WTC11 (cell line): Measurements from ENCODE around the gene FAR1. TPM values are rescaled to one million over a fixed set of nuclear protein-coding genes. Genes with fewer than 3 reads are reported as not detected.
A peak's percentile ranks its signal among the peaks of the same experiment; 100 is the strongest.

Source experiments
- ATAC-seq: fragments of 200-7000 bp; cut with Tn5 transposase; 2 replicates; pipeline ENCODE4 v1.10.0; 2021; ENCODE audit warnings: mild to moderate bottlenecking, moderate library complexity
- CTCF ChIA-PET: fragments of 300-600 bp; sonication (Branson Sonifier 250); formaldehyde crosslinking; loops from one replicate; lab custom pipeline; 2021; ENCODE audit warnings: antibody characterized with exemption; lab: Charles Lee
- POLR2A ChIA-PET: fragments of 350-600 bp; sonication (Branson Sonifier 250); formaldehyde crosslinking; loops from one replicate; lab custom pipeline; 2021; ENCODE audit warnings: antibody characterized with exemption; lab: Charles Lee
- DNase-seq: peaks from one replicate; pipeline ENCODE4 v3.0.0; 2021; ENCODE audit warnings: low spot score
- H3K27ac Mint-ChIP-seq: 2 replicates; pipeline ENCODE4 v1.8.0; 2021; ENCODE audit warnings: mixed read lengths
- H3K27me3 Mint-ChIP-seq: 2 replicates; pipeline ENCODE4 v1.8.0; 2021; ENCODE audit warnings: low read depth, mild to moderate bottlenecking, moderate library complexity, mixed read lengths
- H3K36me3 Mint-ChIP-seq: 2 replicates; pipeline ENCODE4 v1.8.0; 2021; ENCODE audit warnings: mixed read lengths
- H3K4me1 Mint-ChIP-seq: 2 replicates; pipeline ENCODE4 v1.8.0; 2022; ENCODE audit warnings: mixed read lengths
- H3K4me3 Mint-ChIP-seq: 2 replicates; pipeline ENCODE4 v1.8.0; 2021; ENCODE audit warnings: mild to moderate bottlenecking, moderate library complexity, mixed read lengths
- H3K9me3 Mint-ChIP-seq: 2 replicates; pipeline ENCODE4 v1.8.0; 2021; ENCODE audit warnings: mixed read lengths
- ATF1 ChIP-seq: sonication (generic); formaldehyde crosslinking; IDR thresholded peaks from 2 replicates; pipeline ENCODE4 v1.8.1; 2023; ENCODE audit warnings: mild to moderate bottlenecking, moderate library complexity, missing genetic modification reagents
- CREB1 ChIP-seq: sonication (generic); formaldehyde crosslinking; IDR thresholded peaks from 2 replicates; pipeline ENCODE4 v1.8.0; 2023; ENCODE audit warnings: mild to moderate bottlenecking, missing genetic modification reagents
- EMX1 ChIP-seq: fragments of 250-450 bp; sonication (Bioruptor Pico); IDR thresholded peaks from 2 replicates; pipeline ENCODE4 v1.8.0; 2021; ENCODE audit warnings: mild to moderate bottlenecking
- ETV6 ChIP-seq: sonication (generic); formaldehyde crosslinking; IDR thresholded peaks from 2 replicates; pipeline ENCODE4 v1.8.1; 2022; ENCODE audit warnings: mild to moderate bottlenecking, missing genetic modification reagents
- GRHL2 ChIP-seq: fragments of 250-450 bp; sonication (Bioruptor Pico); IDR thresholded peaks from 2 replicates; pipeline ENCODE4 v1.8.0; 2022; ENCODE audit warnings: mild to moderate bottlenecking, moderate library complexity; ENCODE audit not compliant: insufficient replicate concordance, severe bottlenecking
- JUN ChIP-seq: sonication (generic); formaldehyde crosslinking; IDR thresholded peaks from 2 replicates; pipeline ENCODE4 v1.8.0; 2023; ENCODE audit warnings: mild to moderate bottlenecking, missing genetic modification reagents
- MYBL2 ChIP-seq: sonication (generic); formaldehyde crosslinking; IDR thresholded peaks from 2 replicates; pipeline ENCODE4 v1.8.1; 2023; ENCODE audit warnings: mild to moderate bottlenecking, moderate library complexity, missing genetic modification reagents
- SMAD4 ChIP-seq: sonication (generic); formaldehyde crosslinking; IDR thresholded peaks from 2 replicates; pipeline ENCODE4 v1.8.0; 2022; ENCODE audit warnings: mild to moderate bottlenecking, missing genetic modification reagents
- ZNF138 ChIP-seq: sonication (generic); formaldehyde crosslinking; conservative IDR thresholded peaks from 2 replicates; pipeline ENCODE4 v1.8.1; 2022; ENCODE audit warnings: mild to moderate bottlenecking, moderate library complexity, missing genetic modification reagents
- ZNF416 ChIP-seq: fragments of 250-450 bp; sonication (Bioruptor Pico); IDR thresholded peaks from 2 replicates; pipeline ENCODE4 v1.9.0; 2021; ENCODE audit warnings: mild to moderate bottlenecking, inconsistent platforms
- total RNA-seq: library from RNA; stranded (reverse); gene quantifications from 3 replicates; pipeline ENCODE4 v1.2.3, GENCODE V29; 2021
- TF ChIP-seq, protein P1 (sequence below): sonication (generic); formaldehyde crosslinking; IDR thresholded peaks from 2 replicates; pipeline ENCODE4 v1.8.0; 2023; ENCODE audit warnings: mild to moderate bottlenecking, missing genetic modification reagents
- TF ChIP-seq, protein P2 (sequence below): sonication (generic); formaldehyde crosslinking; conservative IDR thresholded peaks from 2 replicates; pipeline ENCODE4 v1.8.1; 2022; ENCODE audit warnings: mild to moderate bottlenecking, missing genetic modification reagents
- TF ChIP-seq, protein P3 (sequence below): sonication (generic); formaldehyde crosslinking; IDR thresholded peaks from 2 replicates; pipeline ENCODE4 v1.8.0; 2023; ENCODE audit warnings: missing genetic modification reagents, mild to moderate bottlenecking, borderline replicate concordance
- TF ChIP-seq, protein P4 (sequence below): fragments of 200-600 bp; IDR thresholded peaks from 2 replicates; pipeline ENCODE4 v1.8.0; 2022; ENCODE audit warnings: antibody characterized with exemption
- TF ChIP-seq, protein P5 (sequence below): sonication (generic); formaldehyde crosslinking; IDR thresholded peaks from 2 replicates; pipeline ENCODE4 v1.8.0; 2022; ENCODE audit warnings: mild to moderate bottlenecking, missing genetic modification reagents

Gene FAR1
- total RNA-seq, 1 experiment from 2014 or later: 63.9 TPM

DNA sequence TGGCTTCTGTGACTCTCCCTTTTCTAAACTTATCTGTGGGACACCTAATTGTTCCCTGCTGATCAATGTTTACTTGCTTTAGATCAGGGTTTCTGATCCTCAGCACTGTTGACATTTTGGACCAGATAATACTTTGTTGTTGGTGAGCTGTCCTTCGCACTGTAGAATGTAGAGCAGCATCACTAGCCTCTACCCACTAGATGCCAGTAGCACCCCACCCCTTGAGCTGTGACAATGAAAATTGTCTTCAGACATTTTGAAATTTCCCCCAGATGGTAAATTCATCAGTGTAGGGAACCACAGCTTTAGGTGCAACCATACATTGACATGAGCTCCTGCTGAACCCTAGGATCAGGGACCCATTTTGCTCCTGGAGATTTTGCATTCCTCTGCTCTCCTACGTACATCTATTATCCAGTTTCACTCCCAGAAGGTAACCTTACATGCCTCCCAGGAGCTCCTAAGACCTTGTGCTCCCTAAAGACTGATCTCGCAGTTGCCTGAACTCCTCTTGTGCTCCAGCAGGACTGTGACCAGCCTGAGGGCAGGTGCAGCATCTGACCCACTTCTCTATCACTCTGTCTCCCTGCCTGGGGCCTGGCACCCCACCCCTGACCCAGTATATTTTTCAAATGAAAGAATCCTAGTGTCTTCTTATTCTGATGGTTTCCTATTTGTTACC, 107.8 kb downstream of the FAR1 start:
- H3K27me3 Mint-ChIP-seq: no peaks in the 10 kb centered on the region; the same call in 1 of the 2 replicates
- no peak overlapping the region for H3K4me3 Mint-ChIP-seq
- TF ChIP-seq ETV6 (CRISPR knock-in tag): no peak
- TF ChIP-seq SMAD4 (CRISPR knock-in tag): no peak
- no peak for TF ChIP-seq ZNF416 (CRISPR knock-in tag)
- TF ChIP-seq MYBL2 (CRISPR knock-in tag): no peak
- TF ChIP-seq CREB1 (CRISPR knock-in tag): no peak
- TF ChIP-seq, protein P1, sequence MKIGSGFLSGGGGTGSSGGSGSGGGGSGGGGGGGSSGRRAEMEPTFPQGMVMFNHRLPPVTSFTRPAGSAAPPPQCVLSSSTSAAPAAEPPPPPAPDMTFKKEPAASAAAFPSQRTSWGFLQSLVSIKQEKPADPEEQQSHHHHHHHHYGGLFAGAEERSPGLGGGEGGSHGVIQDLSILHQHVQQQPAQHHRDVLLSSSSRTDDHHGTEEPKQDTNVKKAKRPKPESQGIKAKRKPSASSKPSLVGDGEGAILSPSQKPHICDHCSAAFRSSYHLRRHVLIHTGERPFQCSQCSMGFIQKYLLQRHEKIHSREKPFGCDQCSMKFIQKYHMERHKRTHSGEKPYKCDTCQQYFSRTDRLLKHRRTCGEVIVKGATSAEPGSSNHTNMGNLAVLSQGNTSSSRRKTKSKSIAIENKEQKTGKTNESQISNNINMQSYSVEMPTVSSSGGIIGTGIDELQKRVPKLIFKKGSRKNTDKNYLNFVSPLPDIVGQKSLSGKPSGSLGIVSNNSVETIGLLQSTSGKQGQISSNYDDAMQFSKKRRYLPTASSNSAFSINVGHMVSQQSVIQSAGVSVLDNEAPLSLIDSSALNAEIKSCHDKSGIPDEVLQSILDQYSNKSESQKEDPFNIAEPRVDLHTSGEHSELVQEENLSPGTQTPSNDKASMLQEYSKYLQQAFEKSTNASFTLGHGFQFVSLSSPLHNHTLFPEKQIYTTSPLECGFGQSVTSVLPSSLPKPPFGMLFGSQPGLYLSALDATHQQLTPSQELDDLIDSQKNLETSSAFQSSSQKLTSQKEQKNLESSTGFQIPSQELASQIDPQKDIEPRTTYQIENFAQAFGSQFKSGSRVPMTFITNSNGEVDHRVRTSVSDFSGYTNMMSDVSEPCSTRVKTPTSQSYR (CRISPR knock-in tag): no peak
- no peak for TF ChIP-seq JUN
- TF ChIP-seq, protein P2, sequence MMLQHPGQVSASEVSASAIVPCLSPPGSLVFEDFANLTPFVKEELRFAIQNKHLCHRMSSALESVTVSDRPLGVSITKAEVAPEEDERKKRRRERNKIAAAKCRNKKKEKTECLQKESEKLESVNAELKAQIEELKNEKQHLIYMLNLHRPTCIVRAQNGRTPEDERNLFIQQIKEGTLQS (CRISPR knock-in tag): no peak
- TF ChIP-seq ATF1 (CRISPR knock-in tag): no peak
- TF ChIP-seq, protein P3, sequence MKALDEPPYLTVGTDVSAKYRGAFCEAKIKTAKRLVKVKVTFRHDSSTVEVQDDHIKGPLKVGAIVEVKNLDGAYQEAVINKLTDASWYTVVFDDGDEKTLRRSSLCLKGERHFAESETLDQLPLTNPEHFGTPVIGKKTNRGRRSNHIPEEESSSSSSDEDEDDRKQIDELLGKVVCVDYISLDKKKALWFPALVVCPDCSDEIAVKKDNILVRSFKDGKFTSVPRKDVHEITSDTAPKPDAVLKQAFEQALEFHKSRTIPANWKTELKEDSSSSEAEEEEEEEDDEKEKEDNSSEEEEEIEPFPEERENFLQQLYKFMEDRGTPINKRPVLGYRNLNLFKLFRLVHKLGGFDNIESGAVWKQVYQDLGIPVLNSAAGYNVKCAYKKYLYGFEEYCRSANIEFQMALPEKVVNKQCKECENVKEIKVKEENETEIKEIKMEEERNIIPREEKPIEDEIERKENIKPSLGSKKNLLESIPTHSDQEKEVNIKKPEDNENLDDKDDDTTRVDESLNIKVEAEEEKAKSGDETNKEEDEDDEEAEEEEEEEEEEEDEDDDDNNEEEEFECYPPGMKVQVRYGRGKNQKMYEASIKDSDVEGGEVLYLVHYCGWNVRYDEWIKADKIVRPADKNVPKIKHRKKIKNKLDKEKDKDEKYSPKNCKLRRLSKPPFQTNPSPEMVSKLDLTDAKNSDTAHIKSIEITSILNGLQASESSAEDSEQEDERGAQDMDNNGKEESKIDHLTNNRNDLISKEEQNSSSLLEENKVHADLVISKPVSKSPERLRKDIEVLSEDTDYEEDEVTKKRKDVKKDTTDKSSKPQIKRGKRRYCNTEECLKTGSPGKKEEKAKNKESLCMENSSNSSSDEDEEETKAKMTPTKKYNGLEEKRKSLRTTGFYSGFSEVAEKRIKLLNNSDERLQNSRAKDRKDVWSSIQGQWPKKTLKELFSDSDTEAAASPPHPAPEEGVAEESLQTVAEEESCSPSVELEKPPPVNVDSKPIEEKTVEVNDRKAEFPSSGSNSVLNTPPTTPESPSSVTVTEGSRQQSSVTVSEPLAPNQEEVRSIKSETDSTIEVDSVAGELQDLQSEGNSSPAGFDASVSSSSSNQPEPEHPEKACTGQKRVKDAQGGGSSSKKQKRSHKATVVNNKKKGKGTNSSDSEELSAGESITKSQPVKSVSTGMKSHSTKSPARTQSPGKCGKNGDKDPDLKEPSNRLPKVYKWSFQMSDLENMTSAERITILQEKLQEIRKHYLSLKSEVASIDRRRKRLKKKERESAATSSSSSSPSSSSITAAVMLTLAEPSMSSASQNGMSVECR (CRISPR knock-in tag): no peak
- no peak for TF ChIP-seq ZNF138
- no peak for TF ChIP-seq GRHL2
- TF ChIP-seq EMX1: no peak
- TF ChIP-seq, protein P4, sequence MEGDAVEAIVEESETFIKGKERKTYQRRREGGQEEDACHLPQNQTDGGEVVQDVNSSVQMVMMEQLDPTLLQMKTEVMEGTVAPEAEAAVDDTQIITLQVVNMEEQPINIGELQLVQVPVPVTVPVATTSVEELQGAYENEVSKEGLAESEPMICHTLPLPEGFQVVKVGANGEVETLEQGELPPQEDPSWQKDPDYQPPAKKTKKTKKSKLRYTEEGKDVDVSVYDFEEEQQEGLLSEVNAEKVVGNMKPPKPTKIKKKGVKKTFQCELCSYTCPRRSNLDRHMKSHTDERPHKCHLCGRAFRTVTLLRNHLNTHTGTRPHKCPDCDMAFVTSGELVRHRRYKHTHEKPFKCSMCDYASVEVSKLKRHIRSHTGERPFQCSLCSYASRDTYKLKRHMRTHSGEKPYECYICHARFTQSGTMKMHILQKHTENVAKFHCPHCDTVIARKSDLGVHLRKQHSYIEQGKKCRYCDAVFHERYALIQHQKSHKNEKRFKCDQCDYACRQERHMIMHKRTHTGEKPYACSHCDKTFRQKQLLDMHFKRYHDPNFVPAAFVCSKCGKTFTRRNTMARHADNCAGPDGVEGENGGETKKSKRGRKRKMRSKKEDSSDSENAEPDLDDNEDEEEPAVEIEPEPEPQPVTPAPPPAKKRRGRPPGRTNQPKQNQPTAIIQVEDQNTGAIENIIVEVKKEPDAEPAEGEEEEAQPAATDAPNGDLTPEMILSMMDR: no peak; the same call in 1 of the 2 replicates
- POLR2A ChIA-PET: no interaction called here
- ATAC-seq (peak; percentile 61), DNase-seq (no peak)
- H3K4me1 Mint-ChIP-seq: peaks cover 37% of the 10 kb centered on the region
- H3K36me3 Mint-ChIP-seq: no peaks in the 10 kb centered on the region
- H3K27ac Mint-ChIP-seq: no peak overlapping the region
- no peaks in the 10 kb centered on the region for H3K9me3 Mint-ChIP-seq
- CTCF ChIA-PET: interaction anchor here (0.6 to 2.2 kb wide), 14 partner anchors 13 to 679 kb away, joined by 3 to 19 read pairs (median 5); partner anchors contain the start of gene SPON1

DNA sequence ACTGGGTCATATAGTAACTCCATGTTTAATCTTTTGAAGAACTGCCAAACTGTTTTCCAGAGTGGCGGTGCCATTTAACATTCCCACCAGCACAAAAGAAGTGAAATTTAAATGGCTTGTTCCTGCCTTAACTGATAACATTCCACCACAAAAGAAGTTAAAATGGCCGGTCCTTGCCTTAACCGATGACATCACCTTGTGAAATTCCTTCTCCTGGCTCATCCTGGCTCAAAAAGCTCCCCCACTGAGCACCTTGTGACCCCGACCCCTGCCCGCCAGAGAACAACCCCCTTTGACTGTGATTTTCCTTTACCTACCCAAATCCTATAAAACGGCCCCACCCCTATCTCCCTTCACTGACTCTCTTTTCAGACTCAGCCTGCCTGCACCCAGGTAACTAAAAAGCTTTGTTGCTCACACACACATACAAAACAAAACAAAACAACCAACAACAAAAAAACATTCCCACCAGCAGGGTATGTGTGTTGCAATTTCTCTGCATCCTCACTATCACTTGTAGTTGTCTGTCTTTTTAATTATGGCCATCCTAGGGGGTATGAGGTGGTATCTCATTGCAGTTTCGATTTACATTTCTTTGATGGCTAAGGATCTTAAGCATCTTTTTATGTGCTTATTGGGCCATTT, 109.0 kb downstream of the FAR1 start:
- ATAC-seq (peak; percentile 36; the same call in 1 of the 2 replicates), DNase-seq (peak; percentile 46)
- H3K36me3 Mint-ChIP-seq: no peaks in the 10 kb centered on the region
- CTCF ChIA-PET: interaction anchor here (0.7 to 2.2 kb wide), 3 partner anchors 179 to 470 kb away, joined by 3 to 5 read pairs (median 4); partner anchors contain the start of gene SPON1
- no peak for TF ChIP-seq ZNF416 (CRISPR knock-in tag)
- TF ChIP-seq, protein P5, sequence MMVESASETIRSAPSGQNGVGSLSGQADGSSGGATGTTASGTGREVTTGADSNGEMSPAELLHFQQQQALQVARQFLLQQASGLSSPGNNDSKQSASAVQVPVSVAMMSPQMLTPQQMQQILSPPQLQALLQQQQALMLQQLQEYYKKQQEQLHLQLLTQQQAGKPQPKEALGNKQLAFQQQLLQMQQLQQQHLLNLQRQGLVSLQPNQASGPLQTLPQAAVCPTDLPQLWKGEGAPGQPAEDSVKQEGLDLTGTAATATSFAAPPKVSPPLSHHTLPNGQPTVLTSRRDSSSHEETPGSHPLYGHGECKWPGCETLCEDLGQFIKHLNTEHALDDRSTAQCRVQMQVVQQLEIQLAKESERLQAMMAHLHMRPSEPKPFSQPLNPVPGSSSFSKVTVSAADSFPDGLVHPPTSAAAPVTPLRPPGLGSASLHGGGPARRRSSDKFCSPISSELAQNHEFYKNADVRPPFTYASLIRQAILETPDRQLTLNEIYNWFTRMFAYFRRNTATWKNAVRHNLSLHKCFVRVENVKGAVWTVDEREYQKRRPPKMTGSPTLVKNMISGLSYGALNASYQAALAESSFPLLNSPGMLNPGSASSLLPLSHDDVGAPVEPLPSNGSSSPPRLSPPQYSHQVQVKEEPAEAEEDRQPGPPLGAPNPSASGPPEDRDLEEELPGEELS (CRISPR knock-in tag): peak; percentile 55; the same call in 1 of the 2 replicates
- H3K4me1 Mint-ChIP-seq: peaks cover 37% of the 10 kb centered on the region
- H3K9me3 Mint-ChIP-seq: no peaks in the 10 kb centered on the region
- POLR2A ChIA-PET: interaction anchor here (1.1 kb wide), 1 partner anchor 96 kb away, joined by 3 read pairs; no protein-coding TSS in a partner anchor
- peak overlapping the region; percentile 94 for H3K27ac Mint-ChIP-seq
- peak overlapping the region; percentile 39 for H3K4me3 Mint-ChIP-seq
- no peaks in the 10 kb centered on the region; the same call in 1 of the 2 replicates for H3K27me3 Mint-ChIP-seq
